SK-N-SH (cell line): ENCODE results near the gene TEKT1. TPM values are rescaled to one million over a fixed set of nuclear protein-coding genes. Genes with fewer than 3 reads are reported as not detected.

Experiments
- CTCF ChIA-PET: fragments of 300-600, 350-600 bp; formaldehyde crosslinking; extraction: SDS; loops from one replicate; lab custom pipeline; 2021; lab: Yijun Ruan, JAX
- POLR2A ChIA-PET: fragments of 350-600 bp; sonication (Branson Sonifier 250); formaldehyde crosslinking; extraction: SDS; loops from one replicate; lab custom pipeline; 2020; ENCODE audit warnings: antibody characterized with exemption, inconsistent platforms; lab: Yijun Ruan, JAX
- DNase-seq: peaks from one replicate; pipeline ENCODE4 v3.0.0; 2012
- H2AFZ ChIP-seq: fragments of 200-600 bp; sonication (generic); 2 replicates; pipeline ENCODE4 v1.8.1; 2016; ENCODE audit warnings: antibody characterized with exemption, mild to moderate bottlenecking, low read depth
- H3F3A ChIP-seq: fragments of 200-600 bp; sonication (generic); replicated peaks from 2 replicates; pipeline ENCODE3; 2016; ENCODE audit warnings: antibody characterized with exemption, mild to moderate bottlenecking; ENCODE audit not compliant: insufficient read depth
- H3K27ac ChIP-seq, 2 experiments: fragments of 200-500 bp in 1 of 2; fragments of 200-600 bp in 1 of 2; sonication (Bioruptor generic) in 1 of 2; sonication (generic), shearing (Covaris generic) in 1 of 2; 2 replicates each; pipeline versions ENCODE4 v1.5.1 to v1.6.1; 2014 to 2016; ENCODE audit warnings: low read depth in 2 of 2, inconsistent platforms in 1 of 2, low read length in 1 of 2, mild to moderate bottlenecking in 1 of 2, mixed read lengths in 1 of 2
- H3K27me3 ChIP-seq: fragments of 200-600 bp; sonication (generic), shearing (Covaris generic); 2 replicates; pipeline ENCODE4 v1.6.1; 2016; ENCODE audit warnings: mixed run types; ENCODE audit not compliant: insufficient read depth
- H3K36me3 ChIP-seq, 2 experiments: fragments of 200-500 bp in 1 of 2; fragments of 200-600 bp in 1 of 2; sonication (Bioruptor generic) in 1 of 2; sonication (generic) in 1 of 2; replicated peaks in 1 of 2; 2 replicates each; pipeline versions ENCODE3 to v1.5.1; 2014 to 2016; ENCODE audit warnings: low read length in 1 of 2, mild to moderate bottlenecking in 1 of 2; ENCODE audit not compliant: insufficient read depth in 2 of 2, control insufficient read depth in 1 of 2
- H3K4me1 ChIP-seq, 2 experiments: fragments of 200-500 bp in 1 of 2; fragments of 200-600 bp in 1 of 2; sonication (Bioruptor generic) in 1 of 2; sonication (generic), shearing (Covaris generic) in 1 of 2; 2 replicates each; pipeline versions ENCODE4 v1.5.1 to v1.6.1; 2014 to 2016; ENCODE audit warnings: low read depth in 1 of 2, low read length in 1 of 2, mixed run types in 1 of 2; ENCODE audit not compliant: insufficient read depth in 2 of 2, control insufficient read depth in 1 of 2
- H3K4me2 ChIP-seq: fragments of 200-600 bp; sonication (generic), shearing (Covaris generic); 2 replicates; pipeline ENCODE4 v1.6.1; 2017; ENCODE audit warnings: mixed run types
- H3K4me3 ChIP-seq, 2 experiments: fragments of 200-500 bp in 1 of 2; fragments of 200-600 bp in 1 of 2; sonication (Bioruptor generic) in 1 of 2; sonication (generic), shearing (Covaris generic) in 1 of 2; 2 replicates each; pipeline versions ENCODE4 v1.5.1 to v1.8.1; 2014 to 2016; ENCODE audit warnings: low read depth in 2 of 2, inconsistent platforms in 1 of 2, low read length in 1 of 2, mild to moderate bottlenecking in 1 of 2, mixed read lengths in 1 of 2, moderate library complexity in 1 of 2
- H3K79me2 ChIP-seq: fragments of 200-600 bp; sonication (generic); 2 replicates; pipeline ENCODE4 v1.8.1; 2017; ENCODE audit warnings: mild to moderate bottlenecking; ENCODE audit not compliant: insufficient read depth
- H3K9ac ChIP-seq: fragments of 200-600 bp; sonication (generic); 2 replicates; pipeline ENCODE4 v1.6.1; 2017; ENCODE audit warnings: mixed run types
- H3K9me2 ChIP-seq: fragments of 200-600 bp; sonication (generic); 2 replicates; pipeline ENCODE4 v1.6.1; 2017; ENCODE audit warnings: mixed run types
- H3K9me3 ChIP-seq: fragments of 200-600 bp; sonication (generic); 2 replicates; pipeline ENCODE4 v1.6.1; 2017; ENCODE audit warnings: mixed run types, mild to moderate bottlenecking, moderate library complexity
- H4K20me1 ChIP-seq: fragments of 200-600 bp; sonication (generic); 2 replicates; pipeline ENCODE4 v1.6.1; 2017; ENCODE audit warnings: mild to moderate bottlenecking, mixed run types; ENCODE audit not compliant: insufficient read depth
- CHD2 ChIP-seq: fragments of 150-350 bp; IDR thresholded peaks from 2 replicates; pipeline ENCODE4 v1.6.1; 2018; ENCODE audit warnings: low read length; ENCODE audit not compliant: partially characterized antibody
- ELF1 ChIP-seq: IDR thresholded peaks from 2 replicates; pipeline ENCODE4 v1.4.0; 2012
- EZH2phosphoT487 ChIP-seq: fragments of 200-600 bp; sonication (generic); IDR thresholded peaks from 2 replicates; pipeline ENCODE4 v1.6.1; 2017; ENCODE audit warnings: low read depth, mixed run types, mild to moderate bottlenecking, antibody characterized with exemption, moderate library complexity, borderline replicate concordance
- FOSL2 ChIP-seq: IDR thresholded peaks from 2 replicates; pipeline ENCODE4 v1.4.0; 2012; ENCODE audit warnings: low read depth, mild to moderate bottlenecking, moderate library complexity, borderline replicate concordance
- FOXJ3 ChIP-seq: sonication (generic); formaldehyde crosslinking; IDR thresholded peaks from 2 replicates; pipeline ENCODE4 v1.5.1; 2020; ENCODE audit warnings: mild to moderate bottlenecking, missing genetic modification reagents
- GABPA ChIP-seq: IDR thresholded peaks from 2 replicates; pipeline ENCODE4 v1.4.0; 2012; ENCODE audit warnings: low read depth, mild to moderate bottlenecking
- NFIC ChIP-seq: IDR thresholded peaks from 2 replicates; pipeline ENCODE4 v1.4.0; 2012; ENCODE audit warnings: borderline replicate concordance
- NRF1 ChIP-seq: IDR thresholded peaks from 2 replicates; pipeline ENCODE4 v1.6.1; 2012; ENCODE audit warnings: low read depth, mild to moderate bottlenecking, low read length
- RAD21 ChIP-seq: IDR thresholded peaks from 2 replicates; pipeline ENCODE4 v1.6.1; 2012; ENCODE audit warnings: mild to moderate bottlenecking, low read length
- RCOR1 ChIP-seq: fragments of 150-350 bp; IDR thresholded peaks from 2 replicates; pipeline ENCODE4 v1.6.1; 2017; ENCODE audit warnings: antibody characterized with exemption, low read length
- RFX5 ChIP-seq: IDR thresholded peaks from 2 replicates; pipeline ENCODE4 v1.6.1; 2012; ENCODE audit warnings: mild to moderate bottlenecking, improper control_type of control experiment, low read length
- RXRA ChIP-seq: IDR thresholded peaks from 2 replicates; pipeline ENCODE4 v1.4.0; 2012; ENCODE audit warnings: low read depth, mild to moderate bottlenecking, borderline replicate concordance
- SIN3A ChIP-seq: IDR thresholded peaks from 2 replicates; pipeline ENCODE4 v1.6.1; 2012; ENCODE audit warnings: low read depth, mild to moderate bottlenecking, low read length, moderate library complexity, borderline replicate concordance
- SMC3 ChIP-seq: IDR thresholded peaks from 2 replicates; pipeline ENCODE4 v1.6.1; 2012; ENCODE audit warnings: low read depth, low read length, improper control_type of control experiment
- TCF12 ChIP-seq: IDR thresholded peaks from 2 replicates; pipeline ENCODE4 v1.4.0; 2012
- TEAD4 ChIP-seq: IDR thresholded peaks from 2 replicates; pipeline ENCODE4 v1.4.0; 2012; ENCODE audit warnings: mild to moderate bottlenecking, borderline replicate concordance; ENCODE audit not compliant: insufficient read depth
- WGBS: methylation state at CpG from one replicate; pipeline ENCODE4 v1.1.6; 2017; ENCODE audit warnings: low lambda C conversion rate; 5-methylcytosine and 5-hydroxymethylcytosine counted together
- polyA plus RNA-seq, 3 experiments: library from polyadenylated mRNA; depleted of rRNA; stranded (reverse); fragments of >200 nt; gene quantifications; 2 replicates each; pipeline ENCODE4 v1.2.3, GENCODE V29; 2012
- TF ChIP-seq, protein P1 (sequence below): IDR thresholded peaks from 2 replicates; pipeline ENCODE4; 2012
- TF ChIP-seq, protein P2 (sequence below): IDR thresholded peaks from 2 replicates; pipeline ENCODE4 v1.4.0; 2012; ENCODE audit warnings: low read depth, borderline replicate concordance
- TF ChIP-seq, protein P3 (sequence below): IDR thresholded peaks from 2 replicates; pipeline ENCODE4 v1.4.0; 2012; ENCODE audit warnings: low read depth
- TF ChIP-seq, protein P4 (sequence below): fragments of 150-350 bp; IDR thresholded peaks from 2 replicates; pipeline ENCODE4 v1.6.1; 2017; ENCODE audit warnings: antibody characterized with exemption, low read length, low read depth, borderline replicate concordance
- TF ChIP-seq, protein P5 (sequence below): fragments of 150-350 bp; IDR thresholded peaks from 2 replicates; pipeline ENCODE4 v1.6.1; 2016; ENCODE audit warnings: mild to moderate bottlenecking, low read depth, low read length

TEKT1 gene
- polyA plus RNA-seq, 1 of the 3 experiments (the other 2 are of a cell fraction) = not detected

DNA sequence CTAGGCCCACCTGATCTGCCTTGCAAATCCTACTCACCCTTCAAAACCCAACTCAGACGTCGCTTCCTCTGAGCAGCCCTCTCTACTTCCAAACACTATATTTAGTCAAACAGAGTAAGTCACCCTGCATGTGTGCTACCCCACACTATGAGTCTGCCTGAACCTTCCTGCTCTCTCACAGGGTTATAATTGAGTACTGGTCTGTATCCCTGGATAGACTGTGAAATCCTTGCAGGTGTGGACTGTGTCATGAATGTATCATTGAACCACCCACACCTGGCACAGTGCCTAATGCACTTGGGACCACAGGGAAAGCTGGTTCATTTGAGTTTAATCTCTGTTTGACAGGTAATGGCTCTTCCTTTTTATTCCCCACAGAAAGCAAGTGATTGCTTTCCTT lies 52.1 kb downstream of the TEKT1 start:
- Histone ChIP-seq H3F3A (no peaks in the 10 kb centered on the region), H3K9ac (no peak overlapping the region), H3K27ac (no peak overlapping the region), H2AFZ (no peak overlapping the region), H3K4me1 (no peaks in the 10 kb centered on the region), H3K36me3 (no peaks in the 10 kb centered on the region), H4K20me1 (no peaks in the 10 kb centered on the region), H3K9me2 (no peaks in the 10 kb centered on the region), H3K9me3 (no peaks in the 10 kb centered on the region), H3K27me3 (peaks cover 75% of the 10 kb centered on the region), H3K79me2 (no peaks in the 10 kb centered on the region), H3K4me3 (no peak overlapping the region), H3K4me2 (no peak overlapping the region)
- DNase-seq = no peak
- WGBS = 0% methylated on average over 2 of the region's 2 CpGs
- ChIA-PET CTCF (no interaction called here), POLR2A (no interaction called here)
- TF ChIP-seq GABPA = no peak
- no peak for TF ChIP-seq NRF1
- no peak for TF ChIP-seq SMC3
- TF ChIP-seq, protein P1, sequence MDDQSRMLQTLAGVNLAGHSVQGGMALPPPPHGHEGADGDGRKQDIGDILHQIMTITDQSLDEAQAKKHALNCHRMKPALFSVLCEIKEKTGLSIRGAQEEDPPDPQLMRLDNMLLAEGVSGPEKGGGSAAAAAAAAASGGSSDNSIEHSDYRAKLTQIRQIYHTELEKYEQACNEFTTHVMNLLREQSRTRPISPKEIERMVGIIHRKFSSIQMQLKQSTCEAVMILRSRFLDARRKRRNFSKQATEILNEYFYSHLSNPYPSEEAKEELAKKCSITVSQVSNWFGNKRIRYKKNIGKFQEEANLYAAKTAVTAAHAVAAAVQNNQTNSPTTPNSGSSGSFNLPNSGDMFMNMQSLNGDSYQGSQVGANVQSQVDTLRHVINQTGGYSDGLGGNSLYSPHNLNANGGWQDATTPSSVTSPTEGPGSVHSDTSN = no peak
- no peak for TF ChIP-seq TCF12
- no peak for TF ChIP-seq RXRA
- TF ChIP-seq RAD21 = no peak
- TF ChIP-seq CHD2 = no peak
- TF ChIP-seq, protein P2, sequence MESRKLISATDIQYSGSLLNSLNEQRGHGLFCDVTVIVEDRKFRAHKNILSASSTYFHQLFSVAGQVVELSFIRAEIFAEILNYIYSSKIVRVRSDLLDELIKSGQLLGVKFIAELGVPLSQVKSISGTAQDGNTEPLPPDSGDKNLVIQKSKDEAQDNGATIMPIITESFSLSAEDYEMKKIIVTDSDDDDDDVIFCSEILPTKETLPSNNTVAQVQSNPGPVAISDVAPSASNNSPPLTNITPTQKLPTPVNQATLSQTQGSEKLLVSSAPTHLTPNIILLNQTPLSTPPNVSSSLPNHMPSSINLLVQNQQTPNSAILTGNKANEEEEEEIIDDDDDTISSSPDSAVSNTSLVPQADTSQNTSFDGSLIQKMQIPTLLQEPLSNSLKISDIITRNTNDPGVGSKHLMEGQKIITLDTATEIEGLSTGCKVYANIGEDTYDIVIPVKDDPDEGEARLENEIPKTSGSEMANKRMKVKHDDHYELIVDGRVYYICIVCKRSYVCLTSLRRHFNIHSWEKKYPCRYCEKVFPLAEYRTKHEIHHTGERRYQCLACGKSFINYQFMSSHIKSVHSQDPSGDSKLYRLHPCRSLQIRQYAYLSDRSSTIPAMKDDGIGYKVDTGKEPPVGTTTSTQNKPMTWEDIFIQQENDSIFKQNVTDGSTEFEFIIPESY = no peak
- no peak for TF ChIP-seq RCOR1
- no peak for TF ChIP-seq EZH2phosphoT487
- no peak for TF ChIP-seq FOXJ3 (CRISPR knock-in tag)

DNA sequence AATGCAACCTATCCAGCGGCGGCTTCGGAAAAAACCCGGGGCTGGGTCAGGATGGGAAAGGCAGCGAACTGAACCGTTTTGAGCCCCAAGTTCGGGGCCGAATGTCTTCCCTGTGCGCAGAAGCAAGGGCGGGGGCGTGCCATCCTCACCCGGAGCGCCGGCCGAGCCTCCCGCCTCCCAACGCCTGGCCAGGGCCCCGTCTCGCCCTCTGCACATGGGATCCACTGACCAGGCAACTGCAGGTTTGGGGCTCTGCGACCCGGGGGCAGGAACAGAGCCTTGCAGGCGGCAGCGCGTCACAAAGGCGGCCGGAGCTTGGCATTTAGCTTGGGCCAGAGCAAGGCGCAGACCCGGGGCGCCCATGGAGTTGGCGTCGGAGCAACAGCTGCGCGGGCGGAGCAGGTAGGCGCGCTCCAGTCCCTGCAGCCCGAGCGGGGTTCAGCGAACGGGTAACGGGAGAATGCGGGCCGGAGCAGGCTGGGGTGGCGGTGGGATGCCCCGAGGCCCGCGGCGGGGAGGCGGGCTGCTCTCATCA lies 55.6 kb downstream of the TEKT1 start, which contains the start of gene FBXO39:
Gene FBXO39, plus strand, starts transcription at position 345 of the 535 bp plus-strand sequence. CDS start 3,654 bp downstream, outside the sequence.
- Histone ChIP-seq H3K4me1 (no peaks in the 10 kb centered on the region), H2AFZ (no peak within 1 kb of the TSS), H3K9ac (no peak within 1 kb of the TSS), H4K20me1 (no peaks in the 10 kb centered on the region), H3K4me3 (no peak within 1 kb of the TSS), H3K36me3 (no peaks in the 10 kb centered on the region), H3F3A (no peaks in the 10 kb centered on the region), H3K27me3 (peaks cover 70% of the 10 kb centered on the region), H3K79me2 (no peaks in the 10 kb centered on the region), H3K9me2 (no peaks in the 10 kb centered on the region), H3K9me3 (no peaks in the 10 kb centered on the region), H3K4me2 (no peak within 1 kb of the TSS), H3K27ac (no peak within 1 kb of the TSS)
- DNase-seq = no peak
- CTCF ChIA-PET = no interaction called here
- 8% methylated on average over 22 of the region's 49 CpGs for WGBS
- POLR2A ChIA-PET = no interaction called here
- TF ChIP-seq, protein P3, sequence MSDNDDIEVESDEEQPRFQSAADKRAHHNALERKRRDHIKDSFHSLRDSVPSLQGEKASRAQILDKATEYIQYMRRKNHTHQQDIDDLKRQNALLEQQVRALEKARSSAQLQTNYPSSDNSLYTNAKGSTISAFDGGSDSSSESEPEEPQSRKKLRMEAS = no peak
- TF ChIP-seq TEAD4 (no peak), FOXJ3 (CRISPR knock-in tag) (no peak), SIN3A (no peak), ELF1 (no peak), EZH2phosphoT487 (no peak), RFX5 (no peak), NFIC (no peak), FOSL2 (no peak)
- TF ChIP-seq, protein P4, sequence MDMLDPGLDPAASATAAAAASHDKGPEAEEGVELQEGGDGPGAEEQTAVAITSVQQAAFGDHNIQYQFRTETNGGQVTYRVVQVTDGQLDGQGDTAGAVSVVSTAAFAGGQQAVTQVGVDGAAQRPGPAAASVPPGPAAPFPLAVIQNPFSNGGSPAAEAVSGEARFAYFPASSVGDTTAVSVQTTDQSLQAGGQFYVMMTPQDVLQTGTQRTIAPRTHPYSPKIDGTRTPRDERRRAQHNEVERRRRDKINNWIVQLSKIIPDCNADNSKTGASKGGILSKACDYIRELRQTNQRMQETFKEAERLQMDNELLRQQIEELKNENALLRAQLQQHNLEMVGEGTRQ = no peak
- TF ChIP-seq, protein P1 = no peak
- TF ChIP-seq, protein P5, sequence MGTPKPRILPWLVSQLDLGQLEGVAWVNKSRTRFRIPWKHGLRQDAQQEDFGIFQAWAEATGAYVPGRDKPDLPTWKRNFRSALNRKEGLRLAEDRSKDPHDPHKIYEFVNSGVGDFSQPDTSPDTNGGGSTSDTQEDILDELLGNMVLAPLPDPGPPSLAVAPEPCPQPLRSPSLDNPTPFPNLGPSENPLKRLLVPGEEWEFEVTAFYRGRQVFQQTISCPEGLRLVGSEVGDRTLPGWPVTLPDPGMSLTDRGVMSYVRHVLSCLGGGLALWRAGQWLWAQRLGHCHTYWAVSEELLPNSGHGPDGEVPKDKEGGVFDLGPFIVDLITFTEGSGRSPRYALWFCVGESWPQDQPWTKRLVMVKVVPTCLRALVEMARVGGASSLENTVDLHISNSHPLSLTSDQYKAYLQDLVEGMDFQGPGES = no peak
